Loucy (cell line): ENCODE measurements around the gene ENOX1.

ENCODE experiments used
- CTCF ChIP-seq: fragments of 200-600 bp; sonication (generic); conservative IDR thresholded peaks from 2 replicates; pipeline ENCODE4 v1.5.1; 2014; ENCODE audit warnings: mild to moderate bottlenecking, antibody characterized with exemption, low read length
- EZH2phosphoT487 ChIP-seq: fragments of 200-600 bp; IDR thresholded peaks from 2 replicates; pipeline ENCODE4 v1.6.1; 2018; ENCODE audit warnings: antibody characterized with exemption, mild to moderate bottlenecking, moderate library complexity, borderline replicate concordance

- TF ChIP-seq CTCF (no peak), EZH2phosphoT487 (no peak)
Measured at GRCh38 chr13:43770871-43771270, 15.9 kb downstream of the ENOX1 start.
